ENCODE results near the gene HUWE1. TPM values are rescaled to one million over a fixed set of nuclear protein-coding genes. Genes with fewer than 3 reads are reported as not detected.

Gene HUWE1
- total RNA-seq, 1 experiment from 2014 or later, result 231 TPM

- H3K4me3 ChIP-seq (ENCODE audit: low read depth in 2 of 2, low read length in 2 of 2), result no peak overlapping the region
- DNase-seq (ENCODE audit: low read depth, low spot score) (no peak), ATAC-seq (no peak)
- H3K9me3 ChIP-seq (ENCODE audit: control insufficient read depth, insufficient read depth, low read depth, low read length), result no peaks in the 10 kb centered on the region
- H3K27ac ChIP-seq (ENCODE audit: low read length), result no peak overlapping the region
- peaks cover 59% of the 10 kb centered on the region for H3K36me3 ChIP-seq (ENCODE audit: control insufficient read depth, insufficient read depth, low read length)
- no peaks in the 10 kb centered on the region for H3K4me1 ChIP-seq (ENCODE audit: control insufficient read depth, insufficient read depth, low read length)
- in situ Hi-C loops (cut with HindIII; ENCODE audit: low pct_unique_long_range_greater_than_20kb, low sequenced_read_pairs), result no loop called here
- no peaks in the 10 kb centered on the region for H3K27me3 ChIP-seq (ENCODE audit: control insufficient read depth, insufficient read depth, low read length)
- intact Hi-C loops (cut with micrococcal nuclease; ENCODE audit: unreplicated experiment), result no loop called here
- POLR2A ChIA-PET, result no interaction called here
- BruUV-seq (replicated peaks), result no TSS peak
- TF ChIP-seq REST (IDR thresholded peaks at IDR 0.05; ENCODE audit: insufficient read depth in 1 of 2, low read depth in 2 of 2, low read length in 1 of 2), result no peak
- no peak for TF ChIP-seq TCF7L2 (IDR thresholded peaks at IDR 0.05; ENCODE audit: low read depth, low read length)
- no peak for TF ChIP-seq SIN3A (IDR thresholded peaks at IDR 0.05; ENCODE audit: borderline replicate concordance, insufficient read depth, low read depth, low read length)
- TF ChIP-seq POLR2AphosphoS5 (IDR thresholded peaks at IDR 0.05; ENCODE audit: low read depth, low read length), result no peak
- TF ChIP-seq CTCF (IDR thresholded peaks at IDR 0.05), result no peak
- CTCF ChIA-PET, result interaction anchor here (0.7 kb wide), 1 partner anchor 514 kb away, joined by 4 read pairs; no protein-coding TSS in a partner anchor
Measured at GRCh38 chrX:53580742-53581504, 105.6 kb downstream of the HUWE1 start.

GRCh38 chrX:53571494-53571893, 115.0 kb downstream of the HUWE1 start:
- CTCF ChIA-PET, result no interaction called here
- no peak overlapping the region for H3K27ac ChIP-seq (ENCODE audit: low read length)
- no peak for ATAC-seq
- no peak for DNase-seq (ENCODE audit: low read depth, low spot score)
- peaks cover 73% of the 10 kb centered on the region for H3K36me3 ChIP-seq (ENCODE audit: control insufficient read depth, insufficient read depth, low read length)
- POLR2A ChIA-PET, result no interaction called here
- intact Hi-C loops (cut with micrococcal nuclease; ENCODE audit: unreplicated experiment) (no loop called here), in situ Hi-C loops (cut with HindIII; ENCODE audit: low pct_unique_long_range_greater_than_20kb, low sequenced_read_pairs) (no loop called here)
- BruUV-seq (replicated peaks), result no TSS peak
- no peak for TF ChIP-seq REST (IDR thresholded peaks at IDR 0.05; ENCODE audit: insufficient read depth in 1 of 2, low read depth in 2 of 2, low read length in 1 of 2)
- TF ChIP-seq SIN3A (IDR thresholded peaks at IDR 0.05; ENCODE audit: borderline replicate concordance, insufficient read depth, low read depth, low read length), result no peak
- no peak for TF ChIP-seq CTCF (IDR thresholded peaks at IDR 0.05)
- no peak for TF ChIP-seq TCF7L2 (IDR thresholded peaks at IDR 0.05; ENCODE audit: low read depth, low read length)
- no peak for TF ChIP-seq POLR2AphosphoS5 (IDR thresholded peaks at IDR 0.05; ENCODE audit: low read depth, low read length)
- H3K9me3 ChIP-seq (ENCODE audit: control insufficient read depth, insufficient read depth, low read depth, low read length), result no peaks in the 10 kb centered on the region
- H3K27me3 ChIP-seq (ENCODE audit: control insufficient read depth, insufficient read depth, low read length), result no peaks in the 10 kb centered on the region
- no peaks in the 10 kb centered on the region for H3K4me1 ChIP-seq (ENCODE audit: control insufficient read depth, insufficient read depth, low read length)
- no peak overlapping the region for H3K4me3 ChIP-seq (ENCODE audit: low read depth in 2 of 2, low read length in 2 of 2)
